Left renal pelvis (tissue), 4 donors: ENCODE results near the gene UBE3C. TPM values are rescaled to one million over a fixed set of nuclear protein-coding genes. Genes with fewer than 3 reads are reported as not detected.

ENCODE experiments used
- DNase-seq, 4 donors: peaks; one replicate each; pipeline ENCODE4 v3.0.0-alpha.2; 2013; ENCODE audit warnings: low read depth in 4 of 4, low spot score in 3 of 4
- polyA plus RNA-seq, 4 donors: library from polyadenylated mRNA; unstranded; fragments of 120-200 nt; gene quantifications; one replicate each; pipeline ENCODE4 v1.2.1, GENCODE V29; 2013; ENCODE audit not compliant: insufficient read length in 4 of 4

UBE3C gene
- polyA plus RNA-seq, 4 donors, result 39.6 to 45.3 (median 40.6) TPM

- DNase-seq, result no peak
These were observed 143.5 kb downstream of the UBE3C start for GRCh38 chr7:157282141-157282801.

- no peak for DNase-seq
These were observed 145.7 kb downstream of the UBE3C start for GRCh38 chr7:157284229-157285014.

- no peak for DNase-seq
These were observed 152.8 kb downstream of the UBE3C start for GRCh38 chr7:157291404-157292080.

- no peak for DNase-seq
These were observed 153.5 kb downstream of the UBE3C start for GRCh38 chr7:157292258-157292657.

GRCh38 chr7:157292770-157293412 lies 154.2 kb downstream of the UBE3C start:
- DNase-seq, result no peak

- no peak for DNase-seq
These were observed 154.7 kb downstream of the UBE3C start for GRCh38 chr7:157293413-157293788.

- DNase-seq, result no peak
These were observed 156.0 kb downstream of the UBE3C start for GRCh38 chr7:157294773-157295172.

- DNase-seq, result no peak
These were observed 156.6 kb downstream of the UBE3C start for GRCh38 chr7:157295338-157295737.

- no peak for DNase-seq
These were observed 158.5 kb downstream of the UBE3C start for GRCh38 chr7:157297185-157297584.

- no peak for DNase-seq
These were observed 160.5 kb downstream of the UBE3C start for GRCh38 chr7:157299317-157299612.

GRCh38 chr7:157299613-157300368 lies 161.1 kb downstream of the UBE3C start:
- no peak for DNase-seq

- DNase-seq, result no peak
These were observed 161.7 kb downstream of the UBE3C start for GRCh38 chr7:157300369-157300825.

GRCh38 chr7:157301610-157302120 lies 162.9 kb downstream of the UBE3C start:
- no peak for DNase-seq

- DNase-seq, result no peak
These were observed 168.4 kb downstream of the UBE3C start for GRCh38 chr7:157306846-157307838.

GRCh38 chr7:157309988-157310668 lies 171.4 kb downstream of the UBE3C start:
- no peak for DNase-seq

- no peak for DNase-seq
These were observed 172.0 kb downstream of the UBE3C start for GRCh38 chr7:157310676-157311185.

GRCh38 chr7:157312941-157313340 lies 174.2 kb downstream of the UBE3C start:
- DNase-seq, result no peak

GRCh38 chr7:157313645-157314044 lies 174.9 kb downstream of the UBE3C start:
- DNase-seq, result no peak
